ENCODE results near the gene GLOD4. TPM values are rescaled to one million over a fixed set of nuclear protein-coding genes. Genes with fewer than 3 reads are reported as not detected.
"Not testable (repeated sequence)": the region's sequence is repeated elsewhere in the genome, so short reads cannot be mapped to it uniquely, and the experiment has no call there.

The GLOD4 gene
- total and polyA plus RNA-seq, 5 donors: 23.6 to 42.9 (median 32.6) TPM

DNA sequence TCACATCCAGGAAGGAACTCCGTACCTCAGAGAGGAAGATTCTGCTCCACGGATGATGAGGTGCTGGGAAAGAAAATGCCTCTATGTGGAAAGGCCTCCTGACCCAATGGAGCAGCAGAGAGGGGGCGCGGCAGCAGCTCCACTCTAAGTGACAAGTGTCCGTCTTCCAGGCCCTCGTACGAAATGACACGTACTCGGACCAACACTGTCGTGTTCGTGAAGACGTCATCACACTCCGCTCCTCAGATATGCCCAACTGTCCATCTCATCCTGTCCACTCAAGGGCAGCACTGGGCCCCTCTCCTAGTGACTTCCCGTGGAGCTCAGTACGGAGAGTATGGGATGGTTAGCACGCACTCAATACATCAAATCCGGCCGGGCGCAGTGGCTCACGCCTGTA, 32.3 kb upstream of the GLOD4 start:
- H3K27me3 ChIP-seq (ENCODE audit: control insufficient read depth, insufficient read depth): no peaks in the 10 kb centered on the region
- no peaks in the 10 kb centered on the region for H3K4me1 ChIP-seq (ENCODE audit: control insufficient read depth, insufficient read depth, low read length)
- no peak overlapping the region for H3K27ac ChIP-seq (ENCODE audit: low read length)
- H3K4me3 ChIP-seq (ENCODE audit: low read length): no peak overlapping the region
- no peaks in the 10 kb centered on the region for H3K9me3 ChIP-seq (ENCODE audit: control insufficient read depth, low read length)
- DNase-seq: no peak
- intact Hi-C loops (cut with DNase I): no loop called here
- no peak for ATAC-seq
- WGBS: 90% methylated on average over 20 of the region's 20 CpGs

DNA sequence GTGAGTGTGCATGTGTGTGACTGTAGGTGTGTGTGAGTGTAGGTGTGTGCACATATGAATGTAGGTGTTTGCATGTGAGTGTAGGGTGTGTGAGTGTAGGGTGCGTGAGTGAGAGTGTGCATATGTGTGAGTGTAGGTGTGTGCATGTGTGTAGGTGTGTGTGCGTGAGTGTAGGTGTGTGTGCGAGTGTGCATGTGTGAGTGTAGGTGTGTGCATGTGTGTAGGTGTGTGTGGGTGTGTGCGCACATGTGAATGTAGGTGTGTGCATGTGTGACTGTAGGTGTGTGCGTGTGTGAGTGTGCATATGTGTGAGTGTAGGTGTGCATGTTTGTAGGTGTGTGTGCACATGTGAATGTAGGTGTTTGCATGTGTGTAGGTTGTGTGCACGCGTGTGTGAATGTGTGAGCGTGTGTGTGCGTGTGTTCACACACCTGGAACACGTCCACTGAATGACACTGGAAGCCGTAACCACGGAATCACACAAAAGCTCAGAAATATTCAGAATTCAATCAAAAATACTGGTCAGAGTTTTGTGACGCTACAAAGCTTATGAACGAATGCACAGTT, 30.6 kb upstream of the GLOD4 start:
- peak in 1 of 2 donors; percentile 11 for ATAC-seq
- H3K4me1 ChIP-seq (ENCODE audit: control insufficient read depth, insufficient read depth, low read length): no peaks in the 10 kb centered on the region
- H3K4me3 ChIP-seq (ENCODE audit: low read length): no peak overlapping the region
- H3K27ac ChIP-seq (ENCODE audit: low read length): no peak overlapping the region
- no peak for DNase-seq
- no peaks in the 10 kb centered on the region for H3K9me3 ChIP-seq (ENCODE audit: control insufficient read depth, low read length)
- 93% methylated on average over 14 of the region's 14 CpGs for WGBS
- no peaks in the 10 kb centered on the region for H3K27me3 ChIP-seq (ENCODE audit: control insufficient read depth, insufficient read depth)
- intact Hi-C loops (cut with DNase I): no loop called here

DNA sequence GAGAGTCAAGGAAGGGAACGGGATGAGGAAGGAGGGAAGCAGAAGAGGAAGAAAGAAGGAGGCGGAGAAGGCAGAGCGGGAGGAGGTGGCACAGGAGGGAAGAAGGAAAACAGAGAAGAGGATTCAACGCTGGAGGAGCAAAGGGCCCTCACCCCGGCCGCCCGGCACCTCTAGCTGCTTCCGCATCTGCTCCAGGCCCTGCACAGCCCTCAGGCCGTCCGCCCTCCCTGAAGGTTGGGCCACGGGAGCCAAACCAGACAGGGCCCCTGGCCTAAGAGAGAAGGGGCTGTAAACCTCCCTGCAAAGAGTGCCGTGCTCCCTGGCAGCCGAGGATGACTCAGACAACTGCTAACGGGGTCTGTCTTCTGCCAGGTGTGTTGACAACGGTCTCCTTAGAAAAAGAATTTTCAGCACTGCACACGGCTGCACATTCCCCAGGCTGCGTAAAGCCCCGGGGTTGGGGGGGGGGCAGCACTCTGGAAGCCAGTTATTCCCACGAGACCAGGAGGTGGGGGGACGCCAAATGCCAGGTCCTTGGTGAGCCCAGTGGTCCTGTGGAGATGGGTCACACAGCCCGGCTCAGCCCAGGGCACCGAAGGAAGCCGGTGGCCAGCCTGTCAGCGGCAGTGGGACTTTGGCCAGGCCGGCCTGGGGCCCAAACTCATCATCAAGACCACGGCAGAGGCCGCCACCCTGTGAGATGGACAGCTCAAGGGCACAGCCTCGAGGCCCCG, 29.1 kb upstream of the GLOD4 start:
- DNase-seq (peak in 1 of 3 donors; percentile 51), ATAC-seq (no peak)
- WGBS: 89% methylated on average over 29 of the region's 29 CpGs

DNA sequence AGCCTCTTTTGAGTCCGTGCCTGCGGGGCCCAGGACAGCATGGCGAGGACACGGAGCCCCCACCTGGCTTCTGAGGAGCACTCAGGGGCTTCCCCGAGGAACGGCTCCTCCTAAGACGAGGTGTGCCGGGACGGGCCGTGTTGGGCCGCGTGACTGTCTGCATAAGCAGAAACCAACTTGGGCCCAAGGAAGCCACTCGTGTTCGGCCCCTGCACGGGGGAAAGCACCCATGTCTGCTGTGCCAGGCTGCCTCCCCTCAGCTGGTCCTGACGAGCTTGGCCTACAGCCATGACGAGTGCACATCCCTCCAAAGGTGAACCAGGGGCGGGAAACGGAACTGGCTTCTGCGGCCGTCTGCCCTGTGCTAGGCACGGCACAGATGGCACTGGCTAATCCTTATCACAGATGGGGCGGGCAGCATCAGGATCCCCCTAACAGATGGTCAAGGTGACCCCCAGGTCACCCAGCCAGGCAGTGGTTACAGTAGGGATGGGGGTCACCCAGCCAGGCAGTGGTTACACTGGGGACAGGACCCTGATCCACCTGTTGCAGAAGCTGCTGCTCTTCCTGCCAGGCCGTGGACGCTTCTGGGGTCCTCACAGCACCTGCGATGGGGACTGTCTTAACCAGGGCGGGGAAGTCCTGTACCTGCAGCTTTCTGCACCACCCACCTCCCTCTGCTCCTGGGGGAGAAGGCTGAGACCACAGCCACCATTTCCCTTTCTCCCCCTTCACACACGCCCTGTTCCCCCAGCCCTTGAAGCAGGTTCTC, 25.6 kb upstream of the GLOD4 start:
- 92% methylated on average over 28 of the region's 28 CpGs for WGBS
- no peak overlapping the region for H3K4me3 ChIP-seq (ENCODE audit: low read length)
- H3K4me1 ChIP-seq (ENCODE audit: control insufficient read depth, insufficient read depth, low read length): no peaks in the 10 kb centered on the region
- ATAC-seq (no peak), DNase-seq (no peak)
- no peak overlapping the region for H3K27ac ChIP-seq (ENCODE audit: low read length)
- no peaks in the 10 kb centered on the region for H3K27me3 ChIP-seq (ENCODE audit: control insufficient read depth, insufficient read depth)
- intact Hi-C loops (cut with DNase I): no loop called here
- no peaks in the 10 kb centered on the region for H3K9me3 ChIP-seq (ENCODE audit: control insufficient read depth, low read length)

More for the DNA sequence above, 29.1 kb upstream of the GLOD4 start:
- H3K9me3 ChIP-seq (ENCODE audit: control insufficient read depth, low read length): no peaks in the 10 kb centered on the region
- intact Hi-C loops (cut with DNase I): no loop called here
- H3K27ac ChIP-seq (ENCODE audit: low read length): no peak overlapping the region
- H3K27me3 ChIP-seq (ENCODE audit: control insufficient read depth, insufficient read depth): no peaks in the 10 kb centered on the region
- H3K4me1 ChIP-seq (ENCODE audit: control insufficient read depth, insufficient read depth, low read length): no peaks in the 10 kb centered on the region
- no peak overlapping the region for H3K4me3 ChIP-seq (ENCODE audit: low read length)

DNA sequence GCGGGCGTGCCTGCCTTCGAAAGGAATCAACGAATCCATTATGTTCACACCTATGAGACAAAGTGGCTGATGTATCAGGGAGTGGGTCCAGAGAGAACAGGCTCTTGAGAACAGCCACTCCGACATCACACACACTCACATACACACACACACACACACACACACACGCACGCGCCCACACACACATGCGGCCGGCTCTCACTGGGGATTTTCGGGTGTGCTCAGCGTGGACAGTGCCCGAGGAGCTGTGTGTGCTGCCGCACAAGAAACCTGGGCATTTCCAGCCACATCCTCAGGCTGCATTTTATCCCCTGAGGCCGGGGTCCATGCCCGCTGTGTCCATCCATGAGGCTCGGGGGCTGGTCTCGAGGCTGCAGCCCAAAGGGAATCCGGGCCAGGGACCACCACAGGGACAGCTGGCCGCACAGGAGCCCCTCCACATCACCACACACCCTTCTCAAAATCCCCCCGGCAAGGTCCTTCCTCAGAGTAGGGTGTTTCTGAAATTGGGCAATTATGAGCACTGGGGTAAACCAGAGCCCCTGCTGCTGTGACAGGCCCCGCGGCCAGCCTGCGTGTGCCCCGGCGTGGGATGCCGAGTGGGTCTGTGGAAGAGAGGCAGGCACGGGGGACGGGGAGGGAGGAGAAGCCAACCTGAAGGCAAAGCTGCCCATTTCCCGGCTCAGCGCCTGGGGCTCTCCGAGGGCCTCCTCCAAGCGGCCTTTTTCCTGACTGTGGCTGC, 24.9 kb upstream of the GLOD4 start:
- Histone ChIP-seq H3K27ac (ENCODE audit: low read length) (no peak overlapping the region), H3K4me1 (ENCODE audit: control insufficient read depth, insufficient read depth, low read length) (no peaks in the 10 kb centered on the region), H3K9me3 (ENCODE audit: control insufficient read depth, low read length) (no peaks in the 10 kb centered on the region), H3K4me3 (ENCODE audit: low read length) (no peak overlapping the region), H3K27me3 (ENCODE audit: control insufficient read depth, insufficient read depth) (no peaks in the 10 kb centered on the region)
- ATAC-seq (no peak), DNase-seq (no peak)
- intact Hi-C loops (cut with DNase I): no loop called here
- 90% methylated on average over 33 of the region's 33 CpGs for WGBS

DNA sequence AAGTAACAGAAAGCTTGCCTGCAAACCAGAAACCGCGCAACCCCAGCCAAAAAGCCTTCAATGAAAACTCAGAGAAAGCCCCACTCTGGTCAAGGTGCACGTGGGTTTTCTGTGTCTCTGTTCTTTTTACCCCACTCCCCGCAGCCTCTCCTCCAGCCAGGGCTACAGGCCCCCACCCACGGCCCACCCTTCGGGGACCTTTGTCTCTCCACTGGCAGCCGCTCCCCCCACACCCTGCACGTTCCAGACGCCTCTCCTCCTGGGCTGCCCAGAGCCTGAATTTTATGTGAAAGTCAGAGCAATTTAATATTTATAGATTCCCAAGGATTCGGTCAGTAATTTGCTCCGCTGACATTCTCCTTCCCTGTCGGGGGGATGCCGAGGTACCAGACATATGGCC, 24.3 kb upstream of the GLOD4 start:
- Histone ChIP-seq H3K27me3 (ENCODE audit: control insufficient read depth, insufficient read depth) (no peaks in the 10 kb centered on the region), H3K9me3 (ENCODE audit: control insufficient read depth, low read length) (no peaks in the 10 kb centered on the region), H3K4me1 (ENCODE audit: control insufficient read depth, insufficient read depth, low read length) (no peaks in the 10 kb centered on the region), H3K4me3 (ENCODE audit: low read length) (no peak overlapping the region), H3K27ac (ENCODE audit: low read length) (no peak overlapping the region)
- DNase-seq (no peak), ATAC-seq (no peak)
- intact Hi-C loops (cut with DNase I): no loop called here
- 82% methylated on average over 13 of the region's 13 CpGs for WGBS

DNA sequence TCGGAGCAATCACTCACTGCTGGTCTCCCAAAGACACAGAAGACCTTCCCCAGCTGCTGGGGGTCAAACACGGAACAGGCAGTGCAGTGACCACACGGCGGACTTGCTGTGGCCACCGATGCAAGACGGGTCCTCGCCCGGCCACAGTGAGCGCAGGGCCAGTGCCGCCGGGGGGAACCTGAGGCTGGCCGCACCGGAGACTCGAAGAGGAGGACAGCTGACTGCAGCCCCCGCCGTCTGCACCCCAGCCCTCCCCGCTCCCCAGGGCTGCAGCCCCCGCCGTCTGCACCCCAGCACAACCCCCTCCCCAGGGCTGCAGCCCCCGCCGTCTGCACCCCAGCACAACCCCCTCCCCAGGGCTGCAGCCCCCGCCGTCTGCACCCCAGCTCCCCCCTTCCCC, 23.8 kb upstream of the GLOD4 start:
- intact Hi-C loops (cut with DNase I); H3K27ac ChIP-seq (ENCODE audit: low read length); H3K4me1 ChIP-seq (ENCODE audit: control insufficient read depth, insufficient read depth, low read length); H3K9me3 ChIP-seq (ENCODE audit: control insufficient read depth, low read length); DNase-seq; H3K4me3 ChIP-seq (ENCODE audit: low read length); H3K27me3 ChIP-seq (ENCODE audit: control insufficient read depth, insufficient read depth); ATAC-seq: not testable (repeated sequence)
- 93% methylated on average over 23 of the region's 23 CpGs for WGBS

DNA sequence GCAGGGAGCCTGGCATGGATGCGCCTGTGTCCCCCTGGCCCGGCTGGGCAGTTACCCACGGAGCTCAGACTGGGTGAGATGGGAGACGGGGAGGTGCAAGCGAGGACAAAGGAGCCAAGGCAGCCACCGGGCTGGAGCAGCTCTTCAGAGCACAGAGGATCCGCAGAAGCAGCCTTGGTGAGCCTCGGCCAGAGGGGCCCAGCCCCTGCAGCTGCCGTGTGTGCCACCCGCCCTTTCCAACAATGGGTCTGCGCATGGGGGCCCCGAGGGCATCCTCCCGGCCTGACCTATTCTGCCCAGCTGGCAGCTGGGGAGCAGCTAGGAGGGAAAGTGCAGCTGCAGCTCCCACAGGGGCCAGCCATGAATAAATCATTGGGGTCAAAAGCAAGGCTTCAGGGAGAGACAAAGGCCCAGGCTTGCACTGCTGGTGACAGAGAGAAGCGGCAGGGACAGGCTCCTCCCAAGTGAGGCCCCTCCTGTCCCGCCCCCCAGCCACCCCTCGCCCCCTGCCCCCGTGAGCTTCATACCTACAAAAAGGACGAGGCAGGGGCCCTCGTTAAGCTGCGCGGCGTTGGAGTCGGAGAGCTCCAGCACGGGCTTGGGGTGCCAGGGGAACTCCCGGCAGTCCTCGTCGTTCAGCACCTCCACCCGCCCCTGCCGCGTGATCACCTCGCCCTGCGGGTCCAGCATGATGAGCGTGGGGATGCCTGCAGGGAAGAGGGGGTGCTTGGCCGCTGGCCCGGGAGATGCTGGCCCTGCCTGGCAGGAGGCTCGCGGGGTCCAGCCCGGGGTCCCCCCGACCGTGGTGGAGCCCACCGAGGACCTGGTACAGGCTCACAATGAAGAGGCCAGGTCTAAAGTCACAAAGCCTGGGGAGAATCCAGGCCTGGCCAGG, 22.7 kb upstream of the GLOD4 start:
- DNase-seq (no peak), ATAC-seq (no peak)
- WGBS: 93% methylated on average over 41 of the region's 41 CpGs
- H3K4me3 ChIP-seq (ENCODE audit: low read length): no peak overlapping the region
- H3K27me3 ChIP-seq (ENCODE audit: control insufficient read depth, insufficient read depth): no peaks in the 10 kb centered on the region
- H3K4me1 ChIP-seq (ENCODE audit: control insufficient read depth, insufficient read depth, low read length): no peaks in the 10 kb centered on the region
- H3K9me3 ChIP-seq (ENCODE audit: control insufficient read depth, low read length): no peaks in the 10 kb centered on the region
- intact Hi-C loops (cut with DNase I): no loop called here
- H3K27ac ChIP-seq (ENCODE audit: low read length): no peak overlapping the region

DNA sequence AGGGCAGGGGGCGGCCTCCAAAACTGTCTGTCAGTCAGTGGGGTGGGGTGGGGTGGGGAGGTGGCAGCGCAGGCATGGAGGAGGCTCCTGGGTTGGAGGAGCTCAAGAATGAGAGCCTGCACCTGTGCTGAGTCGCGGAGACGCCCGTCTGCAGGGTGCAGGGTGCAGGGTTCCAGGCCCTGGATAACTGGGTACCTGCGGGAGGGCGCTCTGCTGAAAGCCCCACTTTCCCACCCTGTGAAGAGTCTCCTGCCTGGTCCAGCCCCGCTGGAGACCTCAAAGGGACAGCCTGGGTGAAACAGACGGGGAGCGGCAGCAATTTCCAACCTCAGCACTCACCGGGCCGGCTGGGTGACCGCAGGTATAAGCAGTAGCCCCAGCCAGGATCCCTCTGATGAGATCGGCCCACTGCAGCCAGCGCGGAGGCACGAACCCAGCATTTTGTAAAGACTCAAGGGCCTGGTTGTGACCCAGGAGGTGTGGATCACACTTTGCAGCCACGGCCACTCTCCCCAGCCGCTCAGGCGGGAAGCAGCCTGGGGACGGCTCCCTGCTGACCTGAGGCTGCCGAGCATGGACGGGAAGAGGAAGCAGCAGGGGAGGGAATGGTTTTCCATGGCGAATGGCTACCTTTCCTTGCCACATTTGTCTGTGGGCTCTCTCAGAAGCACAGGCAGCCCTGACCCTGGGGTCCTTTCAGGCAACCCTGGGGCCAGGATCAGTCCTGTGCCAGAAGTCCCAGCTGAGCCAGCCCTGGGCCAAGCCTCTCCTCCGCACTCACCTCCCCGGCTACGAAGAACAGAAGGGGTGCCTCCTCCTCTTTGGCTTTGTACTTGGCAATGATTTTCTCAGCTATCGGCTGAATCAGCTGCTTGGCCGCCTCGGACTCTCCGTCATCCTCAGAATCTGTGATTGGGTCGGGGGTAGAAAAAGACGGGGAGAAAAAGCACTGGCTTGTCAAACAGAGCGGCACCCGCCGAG, 21.1 kb upstream of the GLOD4 start:
- WGBS: 91% methylated on average over 37 of the region's 37 CpGs
- ATAC-seq: no peak

More for the DNA sequence above, 21.1 kb upstream of the GLOD4 start:
- no peaks in the 10 kb centered on the region for H3K4me1 ChIP-seq (ENCODE audit: control insufficient read depth, insufficient read depth, low read length)
- H3K4me3 ChIP-seq (ENCODE audit: low read length): no peak overlapping the region
- intact Hi-C loops (cut with DNase I): no loop called here
- DNase-seq: no peak
- H3K27ac ChIP-seq (ENCODE audit: low read length): no peak overlapping the region
- H3K9me3 ChIP-seq (ENCODE audit: control insufficient read depth, low read length): no peaks in the 10 kb centered on the region
- no peaks in the 10 kb centered on the region for H3K27me3 ChIP-seq (ENCODE audit: control insufficient read depth, insufficient read depth)
